Uterus (tissue), 2 donors: Measurements from ENCODE around the gene PSMA5.

ENCODE experiments used
- POLR2A ChIP-seq, 2 donors: fragments of 450-650 bp; IDR thresholded peaks; one replicate each; pipeline ENCODE4 v1.6.1; 2016; ENCODE audit warnings: antibody characterized with exemption in 2 of 2, mild to moderate bottlenecking in 1 of 2, moderate library complexity in 1 of 2
- TF ChIP-seq, protein P1 (sequence below), 4 experiments: fragments of 200-600 bp in 2 of 4; fragments of 450-650 bp in 2 of 4; sonication (generic) in 2 of 4; IDR thresholded peaks; one replicate each; pipeline ENCODE4 v1.5.1; 2016 to 2019; ENCODE audit warnings: antibody characterized with exemption in 4 of 4, mild to moderate bottlenecking in 2 of 4, moderate library complexity in 1 of 4

DNA sequence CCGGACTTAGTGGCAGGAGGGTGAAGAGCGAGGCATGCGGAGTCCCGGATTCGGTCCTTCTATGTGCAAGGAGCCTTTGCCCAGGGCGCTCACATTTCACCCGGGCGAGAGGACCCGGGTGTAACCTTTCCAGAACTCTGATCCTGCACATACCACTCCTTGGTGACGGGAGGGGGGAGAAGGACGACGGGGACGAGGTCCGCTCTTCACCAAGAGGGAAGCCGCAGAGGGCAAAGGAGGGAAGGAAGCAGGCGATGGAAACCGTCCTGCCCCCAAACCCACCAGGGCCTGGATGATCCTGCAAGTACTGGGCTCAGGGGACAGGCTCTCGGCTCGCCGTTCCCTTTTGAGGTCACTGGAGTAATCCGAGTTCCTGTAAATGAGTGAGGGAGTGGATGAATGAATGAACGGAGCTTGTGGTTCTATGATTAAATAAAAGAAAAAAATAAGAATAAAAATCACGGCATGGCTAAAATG is 41.1 kb upstream of the PSMA5 start:
- TF ChIP-seq, protein P1, sequence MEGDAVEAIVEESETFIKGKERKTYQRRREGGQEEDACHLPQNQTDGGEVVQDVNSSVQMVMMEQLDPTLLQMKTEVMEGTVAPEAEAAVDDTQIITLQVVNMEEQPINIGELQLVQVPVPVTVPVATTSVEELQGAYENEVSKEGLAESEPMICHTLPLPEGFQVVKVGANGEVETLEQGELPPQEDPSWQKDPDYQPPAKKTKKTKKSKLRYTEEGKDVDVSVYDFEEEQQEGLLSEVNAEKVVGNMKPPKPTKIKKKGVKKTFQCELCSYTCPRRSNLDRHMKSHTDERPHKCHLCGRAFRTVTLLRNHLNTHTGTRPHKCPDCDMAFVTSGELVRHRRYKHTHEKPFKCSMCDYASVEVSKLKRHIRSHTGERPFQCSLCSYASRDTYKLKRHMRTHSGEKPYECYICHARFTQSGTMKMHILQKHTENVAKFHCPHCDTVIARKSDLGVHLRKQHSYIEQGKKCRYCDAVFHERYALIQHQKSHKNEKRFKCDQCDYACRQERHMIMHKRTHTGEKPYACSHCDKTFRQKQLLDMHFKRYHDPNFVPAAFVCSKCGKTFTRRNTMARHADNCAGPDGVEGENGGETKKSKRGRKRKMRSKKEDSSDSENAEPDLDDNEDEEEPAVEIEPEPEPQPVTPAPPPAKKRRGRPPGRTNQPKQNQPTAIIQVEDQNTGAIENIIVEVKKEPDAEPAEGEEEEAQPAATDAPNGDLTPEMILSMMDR (IDR thresholded peaks at IDR 0.05): no peak
- no peak for TF ChIP-seq POLR2A (IDR thresholded peaks at IDR 0.05)
